Body of pancreas (tissue), 4 donors: ENCODE data around the gene CDH20. TPM values are rescaled to one million over a fixed set of nuclear protein-coding genes. Genes with fewer than 3 reads are reported as not detected.

Experiments used
- ATAC-seq: fragments of 150-250 bp; one replicate; pipeline ENCODE4 v1.9.1; 2016
- DNase-seq, 4 donors: peaks; one replicate each; pipeline ENCODE4 v3.0.0-alpha.2; 2019
- H3K27ac ChIP-seq, 4 donors: fragments of 200-600 bp; sonication (generic); 1 replicate in 3 of 4; 2 replicates in 1 of 4; pipeline versions ENCODE4 v1.5.1 to v1.6.1; 2016 to 2019; ENCODE audit warnings: mild to moderate bottlenecking in 1 of 4, mixed read lengths in 1 of 4, moderate library complexity in 1 of 4
- H3K27me3 ChIP-seq, 2 donors: fragments of 200-600 bp; sonication (generic); one replicate each; pipeline ENCODE4 v1.6.0; 2016; ENCODE audit warnings: mild to moderate bottlenecking in 1 of 2
- H3K36me3 ChIP-seq, 2 donors: fragments of 200-600 bp; sonication (generic); replicated peaks in 1 of 2; 2 replicates each; pipeline ENCODE4 v1.5.1; 2016; ENCODE audit warnings: low read depth in 2 of 2; ENCODE audit not compliant: insufficient read depth in 1 of 2
- H3K4me1 ChIP-seq: fragments of 200-600 bp; sonication (generic); one replicate; pipeline ENCODE4 v1.6.0; 2016
- H3K4me3 ChIP-seq, 2 donors: fragments of 200-600 bp; sonication (generic); 1 replicate in 1 of 2; 2 replicates in 1 of 2; pipeline ENCODE4 v1.5.1; 2016 to 2019
- H3K9me3 ChIP-seq, 3 donors: fragments of 200-600 bp; sonication (generic); 1 replicate in 2 of 3; 2 replicates in 1 of 3; pipeline ENCODE4 v1.5.1; 2016
- CTCF ChIP-seq, 7 experiments: fragments of 450-650 bp in 4 of 7; fragments of 200-600 bp in 3 of 7; sonication (generic) in 3 of 7; IDR thresholded peaks; one replicate each; pipeline ENCODE4 v1.5.1; 2016 to 2019; ENCODE audit warnings: antibody characterized with exemption in 7 of 7
- POLR2A ChIP-seq, 3 donors: fragments of 450-650 bp; IDR thresholded peaks; one replicate each; pipeline ENCODE4 v1.6.1; 2016; ENCODE audit warnings: antibody characterized with exemption in 3 of 3, mild to moderate bottlenecking in 2 of 3
- WGBS, 2 donors: methylation state at CpG; one replicate each; pipeline ENCODE4 v1.1.5; 2017; 5-methylcytosine and 5-hydroxymethylcytosine counted together
- intact Hi-C: fragments of 100-400 bp; cut with DNase I; formaldehyde crosslinking; loops from one replicate; pipeline ENCODE4 v1.15.1; 2023
- total RNA-seq, 2 donors: library from RNA; depleted of rRNA; stranded (reverse); fragments of >200 nt; gene quantifications; one replicate each; pipeline ENCODE4 v1.1.0, GENCODE V29; 2016

Gene CDH20
- total RNA-seq, 2 donors from 2014 or later = 0.26 to 6.3 TPM

DNA sequence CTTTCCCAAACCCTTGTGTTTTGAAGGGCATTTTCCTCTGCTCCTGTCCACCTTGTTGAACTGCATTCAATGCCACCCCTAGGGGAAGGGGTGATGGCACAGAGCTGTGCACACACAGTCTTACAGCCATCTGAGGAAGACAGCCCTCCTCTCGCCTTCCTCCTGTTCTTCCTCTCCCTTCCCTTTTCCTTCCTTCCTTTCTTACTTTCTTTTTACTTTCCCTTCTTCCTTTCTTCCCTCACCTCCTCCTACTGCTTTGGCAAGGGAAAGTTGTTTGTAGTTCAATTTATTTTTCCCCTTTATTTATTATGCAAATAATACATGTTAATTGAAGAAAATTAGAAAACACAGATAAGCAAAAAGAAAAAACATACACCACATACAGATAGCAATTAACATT, 99.4 kb downstream of the CDH20 start:
- intact Hi-C loops = no loop called here
- Histone ChIP-seq H3K36me3 (no peaks in the 10 kb centered on the region), H3K27ac (no peak overlapping the region), H3K4me1 (no peaks in the 10 kb centered on the region), H3K9me3 (no peaks in the 10 kb centered on the region), H3K27me3 (no peaks in the 10 kb centered on the region), H3K4me3 (no peak overlapping the region)
- ATAC-seq (no peak), DNase-seq (no peak)
- WGBS, 2 donors = 56 to 77% methylated on average over 1 of the region's 1 CpG
- TF ChIP-seq CTCF (IDR thresholded peaks at IDR 0.05) = no peak
- no peak for TF ChIP-seq POLR2A (IDR thresholded peaks at IDR 0.05)

DNA sequence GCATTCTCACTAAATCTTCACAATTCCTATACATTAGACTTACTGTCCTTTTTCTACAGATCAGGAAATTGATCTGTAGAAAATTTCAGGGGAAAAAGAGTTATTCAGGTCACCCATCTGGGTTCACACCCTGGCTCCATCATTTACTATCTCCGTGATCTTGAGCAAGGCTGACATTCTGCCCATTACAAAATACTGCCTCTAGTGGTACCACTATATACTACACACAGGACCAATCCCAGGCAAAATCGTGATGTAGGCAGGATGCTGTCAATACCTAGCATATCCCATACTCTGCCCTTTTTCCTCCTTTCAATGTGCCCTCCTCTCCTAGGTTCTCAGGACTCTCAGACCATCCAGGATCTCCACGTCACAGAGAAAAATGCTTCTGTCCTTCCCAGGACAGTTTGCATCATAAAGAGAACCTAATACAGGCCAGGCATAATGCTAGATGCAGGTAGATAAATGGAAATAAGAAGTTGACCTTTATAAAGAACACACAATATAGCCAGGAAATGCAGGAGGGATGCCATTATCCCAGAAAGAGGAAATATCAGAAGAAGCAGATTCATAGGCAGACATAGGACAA, 101.9 kb downstream of the CDH20 start:
- Histone ChIP-seq H3K27me3 (no peaks in the 10 kb centered on the region), H3K4me1 (no peaks in the 10 kb centered on the region), H3K27ac (no peak overlapping the region), H3K9me3 (no peaks in the 10 kb centered on the region), H3K4me3 (no peak overlapping the region), H3K36me3 (no peaks in the 10 kb centered on the region)
- DNase-seq = no peak
- WGBS, 2 donors = 22 to 26% methylated on average over 3 of the region's 3 CpGs
- TF ChIP-seq CTCF (IDR thresholded peaks at IDR 0.05) = no peak
- TF ChIP-seq POLR2A (IDR thresholded peaks at IDR 0.05) = no peak
- no peak for ATAC-seq
- intact Hi-C loops = no loop called here

DNA sequence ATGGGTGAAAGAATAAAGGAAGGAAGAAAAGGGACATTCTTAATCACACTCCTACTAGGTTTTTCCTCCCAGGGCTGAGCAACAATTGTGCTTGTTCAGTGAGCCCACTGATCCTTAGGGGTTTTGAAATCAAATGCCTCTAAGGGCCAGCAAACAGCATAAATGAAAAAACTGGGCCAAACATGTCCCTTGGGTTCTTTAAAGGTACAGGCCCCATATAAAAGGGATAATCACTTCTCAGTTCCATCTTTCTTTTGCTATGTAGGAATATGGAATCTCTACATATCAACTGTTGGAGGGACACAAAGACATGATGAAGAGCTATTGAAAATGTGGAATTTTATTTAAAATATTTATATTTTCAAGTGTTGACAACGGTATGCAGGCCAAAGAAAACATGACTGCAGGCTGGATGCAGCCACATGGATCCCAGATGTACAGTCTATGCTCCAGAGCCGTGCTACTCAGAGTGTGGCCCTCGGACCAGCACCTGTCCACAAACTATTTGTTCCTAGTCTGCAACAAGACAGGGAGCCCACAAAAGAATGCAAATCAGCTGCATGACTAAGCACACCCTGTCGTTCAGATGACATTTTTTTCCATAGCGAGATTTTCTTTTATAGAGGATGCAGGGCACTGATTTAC, 110.0 kb downstream of the CDH20 start:
- DNase-seq = no peak
- intact Hi-C loops = no loop called here
- ATAC-seq = no peak
- H3K27me3 ChIP-seq = no peaks in the 10 kb centered on the region
- WGBS, 2 donors = 64 to 65% methylated on average over 5 of the region's 5 CpGs
- no peak for TF ChIP-seq POLR2A (IDR thresholded peaks at IDR 0.05)
- TF ChIP-seq CTCF (IDR thresholded peaks at IDR 0.05) = no peak
- no peaks in the 10 kb centered on the region for H3K36me3 ChIP-seq
- no peaks in the 10 kb centered on the region for H3K4me1 ChIP-seq
- no peaks in the 10 kb centered on the region for H3K9me3 ChIP-seq
- H3K27ac ChIP-seq = no peak overlapping the region
- H3K4me3 ChIP-seq = no peak overlapping the region

GRCh38 chr18:61448316-61448715, 115.1 kb downstream of the CDH20 start:
- Histone ChIP-seq H3K27ac (no peak overlapping the region), H3K9me3 (no peaks in the 10 kb centered on the region), H3K27me3 (no peaks in the 10 kb centered on the region), H3K36me3 (no peaks in the 10 kb centered on the region), H3K4me1 (no peaks in the 10 kb centered on the region), H3K4me3 (no peak overlapping the region)
- no peak for ATAC-seq
- intact Hi-C loops = no loop called here
- WGBS, 2 donors = 14% methylated on average over 2 of the region's 2 CpGs
- no peak for DNase-seq
- TF ChIP-seq CTCF (IDR thresholded peaks at IDR 0.05) = no peak
- no peak for TF ChIP-seq POLR2A (IDR thresholded peaks at IDR 0.05)
